OCI-LY1 (cell line): Measurements from ENCODE around the gene AP1M1.

Experiments
- H2AFZ ChIP-seq: fragments of 200-600 bp; sonication (generic), shearing (Covaris generic); 2 replicates; pipeline ENCODE4 v1.6.0; 2014; ENCODE audit warnings: antibody characterized with exemption, mild to moderate bottlenecking, low read length
- H3F3A ChIP-seq: fragments of 200-600 bp; sonication (generic), shearing (Covaris generic); 2 replicates; pipeline ENCODE4 v1.6.0; 2014; ENCODE audit warnings: mild to moderate bottlenecking, antibody characterized with exemption, low read length, moderate library complexity; ENCODE audit not compliant: insufficient read depth
- H3K27ac ChIP-seq: fragments of 200-600 bp; sonication (generic); 2 replicates; pipeline ENCODE4 v1.5.1; 2014; ENCODE audit warnings: low read length, mixed run types, mild to moderate bottlenecking, low read depth; ENCODE audit not compliant: poor library complexity, severe bottlenecking
- H3K27me3 ChIP-seq: fragments of 200-600 bp; sonication (generic); 2 replicates; pipeline ENCODE4 v1.6.0; 2014; ENCODE audit warnings: antibody characterized with exemption, mild to moderate bottlenecking, low read length, moderate library complexity; ENCODE audit not compliant: insufficient read depth
- H3K36me3 ChIP-seq: fragments of 200-600 bp; sonication (generic); 2 replicates; pipeline ENCODE4 v1.6.1; 2014; ENCODE audit warnings: mild to moderate bottlenecking, antibody characterized with exemption, low read length, moderate library complexity, mixed read lengths; ENCODE audit not compliant: insufficient read depth
- H3K4me1 ChIP-seq: fragments of 200-600 bp; sonication (generic); 2 replicates; pipeline ENCODE4 v1.5.1; 2014; ENCODE audit warnings: mild to moderate bottlenecking, low read length, moderate library complexity; ENCODE audit not compliant: insufficient read depth, severe bottlenecking
- H3K4me2 ChIP-seq: fragments of 200-600 bp; sonication (generic), shearing (Covaris generic); 2 replicates; pipeline ENCODE4 v1.6.1; 2014; ENCODE audit warnings: low read length
- H3K4me3 ChIP-seq: fragments of 200-600 bp; sonication (generic); 2 replicates; pipeline ENCODE4 v1.5.1; 2014; ENCODE audit warnings: low read length, low read depth, mild to moderate bottlenecking, mixed read lengths; ENCODE audit not compliant: poor library complexity, severe bottlenecking
- H3K79me2 ChIP-seq: fragments of 200-600 bp; shearing (Covaris generic); 2 replicates; pipeline ENCODE4 v1.6.1; 2016; ENCODE audit warnings: mixed run types, low read length, mixed read lengths; ENCODE audit not compliant: insufficient read depth
- H3K9ac ChIP-seq: fragments of 200-600 bp; sonication (generic), shearing (Covaris generic); 2 replicates; pipeline ENCODE4 v1.6.1; 2014; ENCODE audit warnings: mild to moderate bottlenecking, low read length, mixed read lengths
- H3K9me2 ChIP-seq: fragments of 200-600 bp; sonication (generic), shearing (Covaris generic); 2 replicates; pipeline ENCODE4 v1.6.1; 2014; ENCODE audit warnings: low read depth, mild to moderate bottlenecking, low read length, mixed read lengths
- H3K9me3 ChIP-seq: fragments of 200-600 bp; shearing (Covaris generic); 2 replicates; pipeline ENCODE4 v1.6.1; 2014; ENCODE audit warnings: low read length, mixed read lengths
- H4K20me1 ChIP-seq: fragments of 200-600 bp; sonication (generic), shearing (Covaris generic); 2 replicates; pipeline ENCODE4 v1.6.0; 2016; ENCODE audit warnings: mild to moderate bottlenecking, low read length; ENCODE audit not compliant: insufficient read depth
- EZH2 ChIP-seq: fragments of 200-600 bp; sonication (generic), shearing (Covaris generic); IDR thresholded peaks from 2 replicates; pipeline ENCODE4 v1.8.0; 2017; ENCODE audit warnings: borderline replicate concordance, mixed run types, mild to moderate bottlenecking, antibody characterized with exemption, low read length, moderate library complexity, mixed read lengths
- TF ChIP-seq, protein P1 (sequence below): fragments of 200-600 bp; sonication (generic), shearing (Covaris generic); IDR thresholded peaks from 2 replicates; pipeline ENCODE4 v1.5.1; 2017; ENCODE audit warnings: mild to moderate bottlenecking, antibody characterized with exemption, low read length, moderate library complexity, mixed read lengths

AP1M1 gene

DNA sequence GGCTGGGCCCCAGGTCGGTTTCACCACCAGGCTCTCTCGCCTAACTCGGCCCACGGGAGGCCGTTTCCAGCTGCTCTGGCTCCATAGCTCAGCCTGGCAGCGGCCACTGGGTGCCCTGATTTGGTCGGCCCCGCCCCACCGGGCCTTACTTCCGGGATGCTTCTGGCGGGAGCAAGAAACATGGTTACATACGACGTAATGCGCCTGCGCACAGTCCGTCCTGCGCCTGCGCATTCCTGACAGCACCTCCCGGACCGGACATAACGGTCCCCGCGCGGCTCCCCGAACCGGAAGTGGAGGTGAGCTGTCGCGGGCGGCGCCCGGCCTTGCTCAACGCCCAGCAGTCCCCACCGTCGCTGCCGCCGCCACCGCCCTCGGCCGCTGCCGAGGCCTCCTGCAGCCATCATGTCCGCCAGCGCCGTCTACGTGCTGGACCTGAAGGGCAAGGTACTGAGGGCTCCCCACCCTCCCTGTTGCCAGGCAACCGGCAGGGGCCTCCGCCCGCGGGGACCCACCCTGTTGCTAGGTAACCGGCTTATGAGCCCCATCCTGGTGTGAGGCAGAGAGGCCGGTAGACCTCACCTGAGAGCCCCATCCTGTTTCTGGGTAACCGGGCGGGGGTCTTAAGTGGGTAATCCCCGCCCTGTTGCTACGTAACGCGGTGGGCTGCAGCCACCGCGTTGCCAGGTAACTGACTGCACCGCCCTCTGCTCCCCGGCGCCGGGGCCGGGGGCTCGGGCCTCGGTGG lies at the start of gene AP1M1:
Gene AP1M1, plus strand, starts transcription at position 290 of the 748 bp plus-strand sequence. Its CDS starts 116 bp downstream, at position 406.
- H4K20me1 ChIP-seq = no peaks in the 10 kb centered on the region
- H2AFZ ChIP-seq = no peak within 1 kb of the TSS
- H3K9me3 ChIP-seq = no peaks in the 10 kb centered on the region
- peak within 1 kb of the TSS; percentile 75 for H3K4me2 ChIP-seq
- no peaks in the 10 kb centered on the region for H3K9me2 ChIP-seq
- H3F3A ChIP-seq = no peaks in the 10 kb centered on the region
- H3K4me1 ChIP-seq = peaks cover 32% of the 10 kb centered on the region
- H3K27ac ChIP-seq = peak within 1 kb of the TSS; percentile 53
- H3K36me3 ChIP-seq = peaks cover 7% of the 10 kb centered on the region; the same call in 1 of the 2 replicates
- H3K27me3 ChIP-seq = no peaks in the 10 kb centered on the region
- H3K9ac ChIP-seq = peak within 1 kb of the TSS; percentile 70
- peaks cover 10% of the 10 kb centered on the region for H3K79me2 ChIP-seq
- TF ChIP-seq, protein P1, sequence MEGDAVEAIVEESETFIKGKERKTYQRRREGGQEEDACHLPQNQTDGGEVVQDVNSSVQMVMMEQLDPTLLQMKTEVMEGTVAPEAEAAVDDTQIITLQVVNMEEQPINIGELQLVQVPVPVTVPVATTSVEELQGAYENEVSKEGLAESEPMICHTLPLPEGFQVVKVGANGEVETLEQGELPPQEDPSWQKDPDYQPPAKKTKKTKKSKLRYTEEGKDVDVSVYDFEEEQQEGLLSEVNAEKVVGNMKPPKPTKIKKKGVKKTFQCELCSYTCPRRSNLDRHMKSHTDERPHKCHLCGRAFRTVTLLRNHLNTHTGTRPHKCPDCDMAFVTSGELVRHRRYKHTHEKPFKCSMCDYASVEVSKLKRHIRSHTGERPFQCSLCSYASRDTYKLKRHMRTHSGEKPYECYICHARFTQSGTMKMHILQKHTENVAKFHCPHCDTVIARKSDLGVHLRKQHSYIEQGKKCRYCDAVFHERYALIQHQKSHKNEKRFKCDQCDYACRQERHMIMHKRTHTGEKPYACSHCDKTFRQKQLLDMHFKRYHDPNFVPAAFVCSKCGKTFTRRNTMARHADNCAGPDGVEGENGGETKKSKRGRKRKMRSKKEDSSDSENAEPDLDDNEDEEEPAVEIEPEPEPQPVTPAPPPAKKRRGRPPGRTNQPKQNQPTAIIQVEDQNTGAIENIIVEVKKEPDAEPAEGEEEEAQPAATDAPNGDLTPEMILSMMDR = no peak; the same call in 1 of the 2 replicates
- no peak for TF ChIP-seq EZH2
- peak within 1 kb of the TSS; percentile 89 for H3K4me3 ChIP-seq

GRCh38 chr19:16148443-16149229 lies 49.1 kb upstream of the AP1M1 start:
- Histone ChIP-seq H3K79me2 (peaks cover 24% of the 10 kb centered on the region), H3K9ac (peak overlapping the region; percentile 8; the same call in 1 of the 2 replicates), H3K4me2 (peak overlapping the region; percentile 35; the same call in 1 of the 2 replicates), H3K27me3 (no peaks in the 10 kb centered on the region), H3K4me3 (no peak overlapping the region), H3K27ac (peak overlapping the region; percentile 78), H3K36me3 (peaks cover 75% of the 10 kb centered on the region), H3F3A (no peaks in the 10 kb centered on the region), H3K4me1 (peaks cover 61% of the 10 kb centered on the region), H2AFZ (no peak overlapping the region), H3K9me2 (no peaks in the 10 kb centered on the region), H4K20me1 (no peaks in the 10 kb centered on the region), H3K9me3 (no peaks in the 10 kb centered on the region)
- TF ChIP-seq, protein P1 = no peak
- no peak for TF ChIP-seq EZH2

DNA sequence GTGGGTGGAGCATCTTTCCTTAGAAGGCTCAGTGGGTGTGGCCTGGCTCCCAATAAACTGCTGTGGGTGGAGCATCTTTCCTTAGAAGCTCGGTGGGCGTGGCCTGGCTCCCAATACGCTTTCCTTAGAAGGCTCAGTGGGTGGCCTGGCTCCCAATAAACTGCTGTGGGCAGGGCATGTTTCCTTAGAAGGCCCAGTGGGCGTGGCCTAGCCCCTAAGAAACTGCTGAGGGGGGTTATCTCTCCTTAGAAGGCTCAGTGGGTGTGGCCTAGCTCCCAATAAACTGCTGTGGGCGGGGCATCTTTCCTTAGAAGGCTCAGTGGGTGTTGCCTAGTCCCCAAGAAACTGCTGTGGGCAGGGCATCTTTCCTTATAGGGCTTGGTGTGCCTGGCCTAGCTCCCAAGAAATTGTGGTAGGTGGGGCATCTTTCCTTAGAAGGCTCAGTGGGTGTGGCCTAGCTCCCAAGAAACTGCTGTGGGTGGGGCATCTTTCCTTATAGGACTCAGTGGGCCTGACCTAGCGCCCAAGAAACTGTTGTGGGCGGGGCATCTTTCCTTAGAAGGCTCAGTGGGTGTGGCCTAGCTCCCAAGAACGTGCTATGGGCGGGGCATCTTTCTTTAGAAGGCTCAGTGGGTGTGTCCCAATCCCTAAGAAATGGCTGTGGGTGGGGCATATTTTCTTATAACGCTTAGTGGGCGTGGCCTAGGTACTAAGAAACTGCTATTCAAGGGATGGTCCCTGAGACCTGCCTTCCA lies 44.0 kb upstream of the AP1M1 start:
- Histone ChIP-seq H3K79me2 (no peaks in the 10 kb centered on the region), H3K36me3 (peaks cover 92% of the 10 kb centered on the region), H3K4me3 (no peak overlapping the region), H2AFZ (no peak overlapping the region), H3K4me2 (no peak overlapping the region), H3K4me1 (peaks cover 32% of the 10 kb centered on the region), H4K20me1 (no peaks in the 10 kb centered on the region), H3K27ac (no peak overlapping the region), H3K9ac (no peak overlapping the region), H3K27me3 (no peaks in the 10 kb centered on the region), H3F3A (no peaks in the 10 kb centered on the region), H3K9me3 (no peaks in the 10 kb centered on the region), H3K9me2 (no peaks in the 10 kb centered on the region)
- TF ChIP-seq, protein P1 = no peak
- TF ChIP-seq EZH2 = no peak
